GM06990 (cell line): ENCODE measurements around the gene GPC6.

ENCODE experiments used
- DNase-seq: peaks from one replicate; pipeline ENCODE4 v3.0.0-alpha.2; 2011; ENCODE audit not compliant: insufficient read length; ENCODE audit errors: extremely low read depth
- H3K27me3 ChIP-seq: replicated peaks from 2 replicates; pipeline ENCODE4 v1.6.0; 2011; ENCODE audit warnings: low read length; ENCODE audit not compliant: control insufficient read depth, insufficient read depth
- H3K36me3 ChIP-seq: 2 replicates; pipeline ENCODE4 v1.5.1; 2011; ENCODE audit warnings: low read length; ENCODE audit not compliant: control insufficient read depth, insufficient read depth
- H3K4me3 ChIP-seq: replicated peaks from 2 replicates; pipeline ENCODE4 v1.5.1; 2011; ENCODE audit warnings: low read depth, mild to moderate bottlenecking, control low read depth, low read length
- TF ChIP-seq, protein P1 (sequence below): IDR thresholded peaks from 2 replicates; pipeline ENCODE4 v1.5.1; 2011; ENCODE audit warnings: low read length, control low read depth, mild to moderate bottlenecking, inconsistent platforms; ENCODE audit not compliant: insufficient read depth, poor library complexity, severe bottlenecking

The GPC6 gene

DNA sequence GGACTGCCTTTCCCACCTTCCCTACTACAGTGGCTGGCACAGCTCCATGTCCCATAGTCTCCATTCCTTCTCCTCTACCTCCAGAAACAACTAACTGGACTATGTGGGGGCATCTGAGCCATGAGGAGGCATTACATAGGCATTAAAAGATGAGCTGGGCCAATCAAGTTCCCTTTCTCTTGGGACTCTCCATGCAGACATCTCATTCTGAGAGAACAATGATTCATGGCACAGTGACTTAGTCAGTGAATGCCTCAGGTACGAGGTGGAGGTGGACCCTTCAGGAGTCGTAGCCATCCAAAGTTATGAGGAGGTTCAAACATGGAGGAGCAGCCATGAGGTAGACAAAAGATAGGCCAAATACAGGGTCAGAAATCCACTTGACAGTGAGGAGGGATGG lies 70.0 kb downstream of the GPC6 start:
- Histone ChIP-seq H3K36me3 (no peaks in the 10 kb centered on the region), H3K4me3 (no peak overlapping the region), H3K27me3 (no peaks in the 10 kb centered on the region)
- no peak for DNase-seq
- TF ChIP-seq, protein P1, sequence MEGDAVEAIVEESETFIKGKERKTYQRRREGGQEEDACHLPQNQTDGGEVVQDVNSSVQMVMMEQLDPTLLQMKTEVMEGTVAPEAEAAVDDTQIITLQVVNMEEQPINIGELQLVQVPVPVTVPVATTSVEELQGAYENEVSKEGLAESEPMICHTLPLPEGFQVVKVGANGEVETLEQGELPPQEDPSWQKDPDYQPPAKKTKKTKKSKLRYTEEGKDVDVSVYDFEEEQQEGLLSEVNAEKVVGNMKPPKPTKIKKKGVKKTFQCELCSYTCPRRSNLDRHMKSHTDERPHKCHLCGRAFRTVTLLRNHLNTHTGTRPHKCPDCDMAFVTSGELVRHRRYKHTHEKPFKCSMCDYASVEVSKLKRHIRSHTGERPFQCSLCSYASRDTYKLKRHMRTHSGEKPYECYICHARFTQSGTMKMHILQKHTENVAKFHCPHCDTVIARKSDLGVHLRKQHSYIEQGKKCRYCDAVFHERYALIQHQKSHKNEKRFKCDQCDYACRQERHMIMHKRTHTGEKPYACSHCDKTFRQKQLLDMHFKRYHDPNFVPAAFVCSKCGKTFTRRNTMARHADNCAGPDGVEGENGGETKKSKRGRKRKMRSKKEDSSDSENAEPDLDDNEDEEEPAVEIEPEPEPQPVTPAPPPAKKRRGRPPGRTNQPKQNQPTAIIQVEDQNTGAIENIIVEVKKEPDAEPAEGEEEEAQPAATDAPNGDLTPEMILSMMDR, result no peak

DNA sequence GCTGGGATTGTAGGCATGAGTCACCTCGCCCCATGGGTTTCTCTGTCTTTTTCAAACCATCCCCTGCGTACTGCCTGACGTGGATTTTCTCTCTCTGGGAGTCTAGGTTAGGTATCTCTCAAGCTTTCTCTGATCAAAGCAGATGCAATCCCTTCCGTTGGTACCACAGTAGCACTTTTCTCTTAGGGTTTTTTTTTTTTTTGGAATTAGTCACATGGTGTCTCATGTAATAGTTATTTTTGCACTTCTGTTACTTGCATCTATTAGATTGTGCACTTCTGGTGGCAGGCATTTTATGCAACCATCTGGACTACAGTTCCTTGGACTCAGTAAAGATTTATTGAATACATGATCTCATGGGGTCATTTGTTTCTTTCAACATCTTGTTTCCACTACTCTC lies 72.1 kb downstream of the GPC6 start:
- Histone ChIP-seq H3K4me3 (no peak overlapping the region), H3K27me3 (no peaks in the 10 kb centered on the region), H3K36me3 (no peaks in the 10 kb centered on the region)
- TF ChIP-seq, protein P1, result no peak
- no peak for DNase-seq

DNA sequence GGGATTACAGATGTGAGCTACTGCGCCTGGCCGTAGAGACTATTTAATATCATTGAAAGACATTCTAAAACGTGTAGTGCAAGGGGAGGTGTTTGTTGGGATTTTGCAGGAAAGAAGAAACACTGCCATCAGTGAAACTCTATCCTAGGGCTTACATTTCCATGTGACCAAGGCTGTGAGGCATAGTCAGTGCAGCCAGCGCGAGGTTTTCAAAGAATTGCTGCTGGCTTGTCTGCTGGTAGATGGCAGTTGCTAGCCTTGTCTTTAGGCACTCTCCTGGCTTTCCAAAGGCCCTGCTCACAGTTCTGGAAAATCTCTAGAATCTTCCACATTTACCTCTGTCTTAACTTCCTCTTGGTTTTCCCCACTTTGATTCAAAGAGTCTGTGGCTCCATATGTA lies 77.5 kb downstream of the GPC6 start:
- H3K4me3 ChIP-seq, result no peak overlapping the region
- TF ChIP-seq, protein P1, result no peak
- no peaks in the 10 kb centered on the region for H3K27me3 ChIP-seq
- DNase-seq, result no peak
- no peaks in the 10 kb centered on the region for H3K36me3 ChIP-seq

DNA sequence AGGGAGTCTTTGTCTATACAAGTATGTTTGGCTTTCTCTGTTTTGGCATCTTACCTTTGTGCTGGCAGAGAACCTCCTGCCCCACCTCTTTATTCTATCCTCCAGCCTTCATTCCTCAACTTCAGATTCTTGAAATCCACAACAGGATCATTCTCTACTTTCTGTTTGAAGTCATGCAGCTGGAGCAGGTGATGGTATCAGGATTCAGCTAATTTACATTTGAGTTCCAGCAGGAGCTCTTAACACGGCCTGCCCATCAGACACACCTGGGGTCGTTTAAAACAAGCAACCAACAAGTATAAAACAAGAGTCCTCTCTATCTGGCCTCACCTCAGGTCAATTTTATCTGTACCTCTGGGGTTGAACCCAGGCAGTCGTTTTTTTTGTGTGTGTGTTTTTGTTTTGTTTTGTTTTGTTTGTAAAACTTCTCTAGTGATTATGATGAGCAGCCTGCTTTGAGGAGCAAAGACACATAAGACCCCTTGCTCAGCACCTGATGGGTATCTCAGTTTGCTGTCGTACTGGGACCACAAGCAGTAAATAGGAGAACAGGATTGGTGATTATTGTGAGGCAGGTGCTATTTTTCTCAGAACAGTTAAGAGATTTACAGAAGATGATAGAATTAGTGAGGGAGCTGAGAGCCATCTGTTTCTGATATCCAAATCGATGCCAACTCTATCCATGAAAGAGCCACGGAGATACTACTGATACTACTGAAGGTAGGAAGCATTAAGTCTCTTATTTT lies 78.4 kb downstream of the GPC6 start:
- Histone ChIP-seq H3K36me3 (no peaks in the 10 kb centered on the region), H3K4me3 (no peak overlapping the region), H3K27me3 (no peaks in the 10 kb centered on the region)
- no peak for DNase-seq
- TF ChIP-seq, protein P1, result no peak

DNA sequence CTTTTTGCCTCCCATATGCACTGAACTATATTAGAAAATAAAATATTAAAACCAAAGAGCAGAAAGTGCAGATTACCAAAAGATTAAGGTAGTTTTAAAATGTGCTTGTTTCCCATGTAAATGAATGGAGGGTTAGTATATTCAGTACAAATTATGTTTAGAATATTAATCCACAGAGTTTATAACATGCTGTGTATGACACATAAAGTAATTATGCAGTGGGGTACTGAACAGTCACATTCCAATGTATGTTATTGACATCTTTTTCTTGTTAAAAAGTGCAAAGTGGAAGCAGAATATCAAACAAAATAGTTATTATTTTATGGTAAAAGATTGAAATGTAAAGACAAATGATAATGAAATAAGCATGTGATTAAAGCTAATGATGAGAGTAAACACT lies 79.3 kb downstream of the GPC6 start:
- TF ChIP-seq, protein P1, result no peak
- Histone ChIP-seq H3K36me3 (no peaks in the 10 kb centered on the region), H3K27me3 (no peaks in the 10 kb centered on the region), H3K4me3 (no peak overlapping the region)
- DNase-seq, result no peak

DNA sequence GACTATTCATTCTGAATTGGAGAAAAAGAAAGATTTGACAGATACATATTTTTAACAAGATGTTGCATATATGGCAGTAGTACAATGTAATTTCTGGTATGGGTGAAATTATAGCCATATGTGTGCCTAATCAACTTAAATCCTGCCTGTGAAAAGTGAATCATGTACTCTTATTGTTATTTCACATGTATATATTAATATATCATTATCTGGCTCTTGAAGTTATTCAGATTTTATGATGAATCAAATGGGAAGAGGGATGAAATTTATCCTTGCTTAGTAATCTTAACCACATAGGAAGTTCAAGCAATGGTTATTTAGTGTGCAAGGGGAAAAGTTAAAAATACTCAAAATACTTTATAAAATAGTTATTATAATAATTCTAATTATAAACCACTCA lies 80.5 kb downstream of the GPC6 start:
- DNase-seq, result no peak
- TF ChIP-seq, protein P1, result no peak
- H3K27me3 ChIP-seq, result no peaks in the 10 kb centered on the region

More for the DNA sequence above, 80.5 kb downstream of the GPC6 start:
- H3K36me3 ChIP-seq, result no peaks in the 10 kb centered on the region
- no peak overlapping the region for H3K4me3 ChIP-seq
